HS-27A (cell line): ENCODE data around the gene WFDC6.
"Not testable (repeated sequence)": the region's sequence is repeated elsewhere in the genome, so short reads cannot be mapped to it uniquely, and the experiment has no call there.

Experiments used
- DNase-seq: peaks from one replicate; pipeline ENCODE4 v3.0.0-alpha.2; 2012; ENCODE audit warnings: low read depth, missing footprints

Gene WFDC6

DNA sequence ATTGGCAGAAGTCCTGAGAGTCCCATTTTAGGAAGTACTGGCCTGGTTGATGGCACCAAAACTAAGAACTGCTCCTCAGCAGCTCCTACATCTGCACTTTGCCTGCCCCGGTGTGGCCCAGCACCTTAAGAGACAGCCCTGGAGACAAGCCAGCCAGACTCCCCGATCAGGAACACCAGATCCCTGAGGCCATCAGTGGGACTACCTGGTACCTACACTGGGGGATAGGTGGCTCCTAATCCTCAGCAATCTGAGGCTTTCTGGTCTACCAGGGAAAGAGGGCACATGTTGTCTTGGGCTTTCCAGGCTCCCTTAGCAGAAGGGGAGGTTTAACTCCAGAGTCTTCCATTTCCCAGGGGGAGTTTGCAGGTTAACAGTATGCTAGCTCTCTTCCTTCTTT is at the start of gene WFDC6:
Gene WFDC6 (minus strand): TSS at position 101 of the 400 bp plus-strand sequence. CDS start 75 bp downstream, at position 26.
- no peak for DNase-seq

GRCh38 chr20:45588800-45589199 is 49.5 kb upstream of the WFDC6 start:
- DNase-seq: no peak

DNA sequence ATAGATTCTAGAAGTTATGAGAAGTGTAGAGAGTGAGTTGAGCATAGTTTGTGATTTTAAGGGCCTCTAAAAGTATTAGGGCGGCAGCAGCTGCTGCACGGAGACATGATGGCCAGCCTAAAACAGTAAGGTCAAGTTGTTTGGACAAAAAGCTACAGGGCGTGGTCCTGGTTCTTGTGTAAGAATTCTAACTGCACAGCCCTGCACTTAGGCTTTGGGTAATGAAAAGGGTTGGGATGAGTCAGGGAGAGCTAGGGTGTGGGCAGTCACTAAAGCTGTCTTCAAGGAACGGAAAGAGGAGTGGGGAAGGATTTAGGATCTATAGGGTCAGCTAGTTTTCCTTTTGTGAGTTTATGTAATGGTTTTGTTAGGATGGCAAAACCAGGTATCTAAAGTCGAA is 46.7 kb upstream of the WFDC6 start:
- DNase-seq: not testable (repeated sequence)

DNA sequence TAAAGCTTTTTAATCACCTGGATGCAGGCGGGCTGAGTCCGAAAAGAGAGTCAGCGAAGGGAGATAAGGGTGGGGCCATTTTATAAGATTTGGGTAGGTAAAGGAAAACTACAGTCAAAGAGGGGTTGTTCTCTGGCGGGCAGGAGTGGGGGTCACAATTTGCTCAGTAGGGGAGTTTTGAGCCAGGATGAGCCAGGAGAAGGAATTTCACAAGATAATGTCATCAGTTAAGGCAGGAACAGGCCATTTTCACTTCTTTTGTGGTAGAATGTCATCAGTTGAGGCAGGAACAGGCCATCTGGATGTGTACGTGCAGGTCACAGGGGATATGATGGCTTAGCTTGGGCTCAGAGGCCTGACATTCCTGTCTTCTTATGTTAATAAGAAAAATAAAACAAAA is 45.0 kb upstream of the WFDC6 start:
- DNase-seq: not testable (repeated sequence)

DNA sequence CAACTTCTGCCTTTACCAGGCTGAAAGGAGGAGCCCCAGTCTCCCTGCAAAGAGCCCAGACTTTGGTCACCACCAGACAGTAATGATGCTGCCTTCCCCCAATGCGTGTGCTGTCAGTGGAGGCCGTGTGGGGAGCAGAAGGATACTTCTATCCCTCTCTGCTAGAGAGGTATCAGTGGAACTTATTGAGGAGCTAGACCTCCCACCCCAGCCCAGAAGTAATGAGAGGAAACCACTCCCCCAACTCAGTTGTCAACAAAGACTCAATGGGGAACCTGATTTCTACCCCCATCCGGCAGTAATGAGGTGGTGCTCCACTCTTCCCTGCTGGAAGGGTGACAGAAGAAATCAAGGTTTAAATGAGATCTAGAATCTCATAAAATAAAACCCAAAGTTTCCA is 44.2 kb upstream of the WFDC6 start:
- no peak for DNase-seq

DNA sequence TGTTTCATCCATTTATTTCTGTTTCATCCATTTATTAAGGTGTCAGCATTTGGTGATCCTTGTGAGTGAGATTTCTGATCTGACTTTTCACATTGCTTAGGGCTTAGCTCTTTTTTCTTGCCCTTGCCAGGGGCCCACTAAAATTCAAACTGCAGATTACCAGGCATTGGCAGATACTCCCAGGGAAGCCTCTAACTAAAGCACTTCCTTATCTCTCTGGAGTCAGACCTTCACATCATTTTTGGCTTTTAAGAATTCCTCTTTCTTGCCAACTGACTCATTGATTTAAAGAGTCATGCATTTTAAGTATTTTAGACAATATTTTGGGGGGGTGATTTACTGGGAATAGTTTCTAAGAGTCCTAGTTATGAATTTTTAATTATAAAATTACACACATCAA is 42.4 kb upstream of the WFDC6 start:
- DNase-seq: no peak

DNA sequence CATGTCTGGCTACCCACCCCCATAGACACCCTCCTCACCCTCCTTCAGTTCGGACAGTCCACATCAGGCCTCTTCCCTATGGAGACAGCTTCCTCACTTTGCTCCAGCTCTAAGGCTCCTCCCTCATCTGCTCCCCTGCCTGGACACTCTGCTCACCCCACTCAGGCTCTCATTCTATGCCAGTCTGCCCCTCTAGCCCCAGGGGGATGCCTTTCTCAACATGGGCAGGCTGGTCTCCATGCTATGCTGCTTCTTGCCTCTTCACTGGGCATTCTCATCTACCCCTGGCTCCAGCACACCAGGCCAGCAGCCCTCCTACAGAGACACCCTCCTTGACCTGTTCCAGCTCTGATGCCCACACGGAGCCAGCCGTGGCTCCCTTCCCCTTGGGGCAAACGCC is 39.9 kb upstream of the WFDC6 start, which contains the start of gene WFDC8:
Gene WFDC8 (minus strand): TSS at position 101 of the 400 bp plus-strand sequence. CDS start 37 bp downstream, at position 64.
- no peak for DNase-seq

DNA sequence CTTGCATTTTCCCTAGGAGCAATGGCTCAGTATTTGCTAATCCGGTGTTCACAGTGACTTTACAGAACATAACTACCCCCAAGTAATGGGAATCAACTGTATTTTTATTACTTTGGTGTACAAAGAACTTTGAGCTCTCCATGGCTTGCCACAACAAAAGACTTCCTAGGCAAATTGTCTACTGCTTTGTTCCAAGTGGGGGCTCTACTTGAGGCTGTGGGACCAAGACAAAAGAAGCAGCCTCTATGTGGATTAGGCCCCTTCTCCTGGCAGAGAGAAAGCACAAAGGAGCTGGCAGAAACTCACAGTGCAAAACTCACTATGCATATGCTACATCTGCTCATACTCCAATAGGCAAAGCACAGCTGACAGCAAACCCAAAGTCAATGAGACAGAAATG is 38.9 kb upstream of the WFDC6 start:
- no peak for DNase-seq

GRCh38 chr20:45576995-45577394 is 37.7 kb upstream of the WFDC6 start:
- no peak for DNase-seq

DNA sequence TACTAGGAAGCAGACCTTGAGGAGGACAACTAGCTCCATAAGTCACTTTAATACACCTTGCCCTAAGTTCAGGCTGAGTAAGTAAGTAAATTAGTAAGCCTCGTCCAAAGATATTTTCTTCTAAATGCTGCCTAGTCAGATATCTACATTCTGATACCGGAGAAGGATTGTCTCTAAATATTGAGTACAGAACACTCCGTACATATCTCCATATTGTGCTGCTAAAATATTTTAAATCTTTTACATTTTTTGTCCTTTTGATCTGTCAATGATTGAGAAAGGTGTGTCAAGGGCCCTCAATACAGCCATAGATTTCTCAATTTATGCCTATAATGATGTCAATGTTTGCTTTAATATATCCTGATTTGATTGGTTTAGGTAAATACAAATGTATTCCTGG is 36.6 kb upstream of the WFDC6 start:
- no peak for DNase-seq

DNA sequence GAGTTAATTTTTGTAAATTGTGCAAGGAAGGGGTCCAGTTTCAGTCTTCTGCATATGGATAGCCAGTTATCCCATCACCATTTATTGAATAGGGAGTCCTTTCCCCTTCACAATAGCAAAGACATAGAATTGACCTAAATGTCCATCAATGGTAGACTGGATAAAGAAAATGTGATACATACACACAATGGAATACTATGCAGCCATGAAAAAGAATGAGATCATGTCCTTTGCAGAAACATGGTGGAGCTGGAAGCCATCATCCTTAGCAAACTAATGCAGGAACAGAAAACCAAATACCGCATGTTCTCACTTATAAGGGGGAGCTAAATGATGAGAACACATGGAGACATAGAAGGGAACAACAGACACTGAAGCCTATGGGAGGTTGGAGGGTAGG is 30.4 kb upstream of the WFDC6 start:
- not testable (repeated sequence) for DNase-seq

DNA sequence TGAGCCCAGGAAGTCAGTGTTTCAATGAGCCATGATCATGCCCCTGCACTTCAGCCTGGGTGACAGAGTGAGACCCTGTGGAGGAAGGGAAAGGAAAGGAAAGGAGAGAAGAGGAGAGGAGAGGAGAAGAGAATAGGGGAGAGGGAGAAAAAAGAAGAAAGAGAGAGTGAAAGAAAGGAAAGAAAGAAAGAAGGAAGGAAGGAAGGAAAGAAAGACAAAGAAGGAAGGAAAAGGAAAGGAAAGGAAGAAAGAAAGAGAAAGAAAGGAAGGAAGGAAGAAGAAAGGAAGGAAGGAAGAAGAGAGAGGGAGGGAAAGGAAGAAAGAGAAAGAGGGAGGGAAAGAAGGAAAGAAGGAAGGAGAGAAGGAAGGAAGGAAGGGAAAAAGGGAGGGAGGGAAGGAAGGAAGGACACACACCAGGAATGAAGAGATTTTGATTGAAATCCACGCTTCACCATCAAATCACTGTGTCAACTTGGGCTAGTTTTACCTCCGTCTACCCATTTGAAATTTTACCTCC is 25.5 kb upstream of the WFDC6 start:
- DNase-seq: no peak

DNA sequence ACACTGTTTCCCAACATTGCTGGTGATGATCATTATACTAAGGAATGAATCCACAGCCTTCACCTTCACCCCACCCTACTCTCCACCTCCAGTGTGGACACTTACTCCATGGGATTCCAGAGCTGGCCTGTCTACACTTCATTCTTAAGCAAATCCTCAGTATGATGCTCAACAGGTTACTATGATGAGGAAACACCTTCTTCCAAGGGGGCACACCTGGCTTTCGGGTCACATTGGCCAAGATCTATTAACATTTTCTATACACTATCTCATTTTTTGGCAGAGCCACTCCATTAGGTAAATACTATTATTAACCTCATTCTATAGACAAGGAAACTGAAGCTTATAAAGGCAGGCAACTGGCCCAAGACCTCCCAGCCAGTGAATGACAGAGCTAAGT is 15.9 kb upstream of the WFDC6 start:
- DNase-seq: no peak

DNA sequence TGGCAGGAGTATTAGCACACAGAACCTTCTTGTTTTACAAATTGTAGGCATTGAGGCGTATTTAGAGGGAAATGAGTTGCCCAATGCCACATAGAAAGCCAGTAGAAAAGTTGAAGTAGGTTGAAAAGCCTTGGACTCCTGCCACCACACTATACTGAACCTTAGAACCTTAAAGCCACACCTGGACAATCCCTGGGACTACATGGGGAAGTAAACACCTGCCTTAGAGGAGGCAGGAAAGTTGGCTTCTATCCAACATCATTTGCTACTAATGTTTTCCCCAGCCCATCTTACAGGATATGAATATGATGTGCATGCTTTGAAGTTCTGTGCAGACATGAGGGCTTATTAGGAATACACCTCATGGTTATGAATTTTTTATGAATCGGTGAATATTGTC is 13.2 kb upstream of the WFDC6 start:
- no peak for DNase-seq

DNA sequence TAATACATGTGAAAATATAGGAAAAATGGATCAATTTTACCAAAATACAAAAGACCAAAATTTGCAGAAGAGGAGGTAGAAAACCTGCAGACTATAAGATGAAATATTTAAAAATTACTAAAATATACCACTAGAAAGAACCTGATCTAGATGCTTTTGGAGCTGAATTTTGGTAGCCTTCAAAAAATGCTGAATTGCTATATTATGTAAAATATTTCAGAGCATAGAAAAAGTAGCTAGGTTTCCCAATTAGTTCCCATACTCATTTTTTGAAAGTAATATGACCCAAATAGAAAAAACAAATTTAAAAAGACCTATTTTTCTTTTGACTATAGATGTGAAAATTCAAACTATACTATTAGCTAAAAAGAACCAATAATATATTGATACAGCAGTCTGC is 11.5 kb upstream of the WFDC6 start:
- no peak for DNase-seq

DNA sequence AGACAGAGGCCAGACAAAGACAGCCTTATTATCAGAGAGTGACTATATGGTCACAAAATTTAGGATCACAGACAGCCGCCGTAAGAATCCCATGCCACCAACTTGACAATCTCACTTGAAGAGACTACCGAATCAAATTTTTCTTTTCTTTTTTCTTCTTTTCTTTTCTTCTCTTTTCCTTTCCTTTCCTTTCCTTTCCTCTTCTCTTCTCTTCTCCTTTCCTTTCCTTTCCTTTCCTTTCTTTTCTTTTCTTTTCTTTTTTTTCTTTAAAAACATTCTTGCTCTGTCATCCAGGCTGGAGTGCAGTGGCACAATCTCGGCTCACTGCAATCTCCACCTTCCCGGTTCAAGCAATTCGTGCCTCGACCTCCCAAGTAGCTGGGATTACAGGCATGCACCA is 9.1 kb upstream of the WFDC6 start:
- DNase-seq: no peak

DNA sequence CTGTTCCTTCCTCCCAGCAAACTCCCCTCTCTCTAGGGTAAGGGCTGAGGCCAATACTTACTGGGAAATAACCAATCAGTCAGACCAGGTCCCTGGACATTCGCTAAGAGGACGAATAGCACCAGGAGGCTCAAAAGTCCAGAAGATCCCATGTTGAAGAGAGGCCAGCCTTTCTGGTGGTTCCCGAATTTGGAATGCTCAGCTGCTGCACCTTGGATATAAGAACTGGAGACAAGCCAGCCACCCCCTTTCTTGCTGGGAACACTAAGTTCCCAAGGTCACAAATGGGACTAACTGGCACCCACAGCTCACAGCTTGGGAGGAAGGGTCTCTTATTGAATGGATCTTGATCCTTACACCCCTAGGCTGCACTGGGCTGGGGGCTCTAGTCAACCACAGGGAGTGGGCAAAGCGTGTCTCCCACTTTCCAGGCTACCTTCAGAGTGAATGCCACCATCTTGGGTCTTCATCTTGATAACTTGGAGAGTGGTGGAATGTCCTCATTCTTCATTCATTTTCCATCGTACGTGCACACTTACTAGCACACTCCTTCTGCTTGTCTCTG is 8.0 kb upstream of the WFDC6 start, which contains the start of gene EPPIN:
Gene EPPIN (minus strand): TSS at position 196 of the 565 bp plus-strand sequence. CDS start 44 bp downstream, at position 152.
- no peak for DNase-seq

GRCh38 chr20:45545754-45546453 is 6.6 kb upstream of the WFDC6 start:
- DNase-seq: peak; percentile 3

GRCh38 chr20:45545351-45545750 is 6.1 kb upstream of the WFDC6 start:
- DNase-seq: no peak

GRCh38 chr20:45538209-45538799 is 978 bp downstream of the WFDC6 start:
- no peak for DNase-seq

GRCh38 chr20:45527294-45527693 is 12.0 kb downstream of the WFDC6 start:
- DNase-seq: no peak

DNA sequence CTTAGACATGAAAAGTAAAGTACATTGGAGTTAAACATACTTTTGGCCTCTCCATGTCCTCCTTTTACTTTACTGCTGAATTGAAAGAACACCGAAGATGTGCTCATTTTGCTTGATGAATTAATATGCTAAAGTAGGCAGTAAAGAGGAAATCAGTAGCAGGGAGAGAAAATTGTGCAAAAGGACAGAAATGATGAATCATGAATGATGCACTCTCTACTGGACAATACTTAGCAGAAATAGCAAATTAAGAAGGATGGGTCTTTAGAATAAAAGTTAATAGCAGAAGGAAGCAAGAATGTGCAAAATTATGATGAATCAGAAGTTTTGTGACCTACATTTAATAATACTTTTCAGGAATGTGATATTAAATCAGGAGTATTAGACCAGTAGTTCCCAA is 15.5 kb downstream of the WFDC6 start:
- DNase-seq: no peak

DNA sequence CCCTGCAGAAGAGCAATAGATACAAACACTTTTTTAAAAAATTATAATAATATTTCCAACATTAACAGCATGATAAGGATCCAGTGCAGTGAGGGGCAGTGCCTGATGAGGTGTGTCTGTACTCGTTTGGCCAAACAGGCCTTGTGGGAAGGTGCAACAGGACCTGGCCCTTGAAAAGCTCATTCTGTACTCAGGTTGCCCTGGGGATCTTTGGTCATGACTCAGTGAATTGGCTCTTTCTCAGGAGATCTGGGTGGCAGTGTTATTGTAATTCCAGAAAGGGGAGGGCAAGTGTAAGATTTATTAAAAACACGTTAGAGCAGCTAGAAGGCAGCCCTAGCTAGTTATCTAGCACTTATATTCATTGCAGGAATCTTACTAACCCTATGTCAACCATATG is 21.0 kb downstream of the WFDC6 start:
- no peak for DNase-seq
